HCT116 (cell line): ENCODE data around the gene CRISPLD2.

ENCODE experiments used
- EZH2 ChIP-seq: fragments of 200-600 bp; sonication (generic); IDR thresholded peaks from 2 replicates; pipeline ENCODE4 v1.6.1; 2017; ENCODE audit warnings: antibody characterized with exemption, mixed run types
- EZH2phosphoT487 ChIP-seq: fragments of 200-600 bp; IDR thresholded peaks from 2 replicates; pipeline ENCODE4 v1.6.1; 2018; ENCODE audit warnings: antibody characterized with exemption, borderline replicate concordance
- FOSL1 ChIP-seq: IDR thresholded peaks from 2 replicates; pipeline ENCODE4 v1.6.1; 2012; ENCODE audit warnings: low read depth
- POLR2A ChIP-seq: IDR thresholded peaks from 2 replicates; pipeline ENCODE4 v1.7.0; 2011; ENCODE audit warnings: borderline replicate concordance; ENCODE audit not compliant: insufficient read depth, insufficient read length; ENCODE audit errors: extremely low read depth
- RAD21 ChIP-seq: IDR thresholded peaks from 2 replicates; pipeline ENCODE4 v1.6.1; 2012; ENCODE audit warnings: low read depth, mild to moderate bottlenecking
- SIN3A ChIP-seq: IDR thresholded peaks from 2 replicates; pipeline ENCODE4 v1.6.1; 2012; ENCODE audit warnings: low read depth
- SRF ChIP-seq: IDR thresholded peaks from 2 replicates; pipeline ENCODE4 v1.6.1; 2012; ENCODE audit warnings: low read depth
- ZFX ChIP-seq: fragments of 450-650 bp; IDR thresholded peaks from 2 replicates; pipeline ENCODE4 v1.6.1; 2017
- TF ChIP-seq, protein P1 (sequence below), 3 experiments: fragments of 200-600 bp in 1 of 3; sonication (generic) in 1 of 3; IDR thresholded peaks in 2 of 3; conservative IDR thresholded peaks in 1 of 3; 2 replicates each; pipeline ENCODE4 v1.5.1; 2012 to 2017; ENCODE audit warnings: low read depth in 2 of 3, low read length in 2 of 3, antibody characterized with exemption in 1 of 3, borderline replicate concordance in 1 of 3, control low read depth in 1 of 3, mild to moderate bottlenecking in 1 of 3, mixed read lengths in 1 of 3, mixed run types in 1 of 3, moderate library complexity in 1 of 3; ENCODE audit not compliant: insufficient read depth in 1 of 3
- TF ChIP-seq, protein P2 (sequence below): IDR thresholded peaks from 2 replicates; pipeline ENCODE4 v1.6.1; 2012; ENCODE audit warnings: low read depth
- TF ChIP-seq, protein P3 (sequence below): IDR thresholded peaks from 2 replicates; pipeline ENCODE4 v1.6.1; 2011; ENCODE audit warnings: mild to moderate bottlenecking, low read length, moderate library complexity; ENCODE audit not compliant: insufficient replicate concordance; ENCODE audit errors: extremely low read depth
- TF ChIP-seq, protein P4 (sequence below): IDR thresholded peaks from 2 replicates; pipeline ENCODE4 v1.6.1; 2012

DNA sequence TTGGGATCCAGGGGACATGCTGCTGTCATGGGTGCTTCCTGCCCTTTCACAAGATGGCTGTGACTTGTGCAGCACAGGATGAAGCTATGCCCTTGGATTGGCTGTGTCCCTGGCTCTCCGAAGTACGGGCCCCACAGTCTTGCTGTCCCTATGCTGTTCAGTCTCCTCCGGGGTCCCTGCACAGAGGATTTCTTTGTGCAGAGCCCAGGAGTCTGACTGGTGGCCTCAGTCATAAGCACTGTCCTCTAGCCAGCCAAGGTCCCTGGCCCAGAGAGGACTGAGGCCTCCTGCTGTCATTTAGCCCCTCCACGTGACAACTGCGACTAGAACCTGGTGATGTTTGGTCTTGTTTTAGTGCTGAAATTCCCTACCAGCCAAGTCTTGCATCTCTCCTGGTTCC lies 42.4 kb upstream of the CRISPLD2 start:
- TF ChIP-seq POLR2A (no peak), ZFX (no peak), FOSL1 (no peak), SIN3A (no peak), RAD21 (no peak), EZH2 (no peak), SRF (no peak), EZH2phosphoT487 (no peak)
- TF ChIP-seq, protein P1, sequence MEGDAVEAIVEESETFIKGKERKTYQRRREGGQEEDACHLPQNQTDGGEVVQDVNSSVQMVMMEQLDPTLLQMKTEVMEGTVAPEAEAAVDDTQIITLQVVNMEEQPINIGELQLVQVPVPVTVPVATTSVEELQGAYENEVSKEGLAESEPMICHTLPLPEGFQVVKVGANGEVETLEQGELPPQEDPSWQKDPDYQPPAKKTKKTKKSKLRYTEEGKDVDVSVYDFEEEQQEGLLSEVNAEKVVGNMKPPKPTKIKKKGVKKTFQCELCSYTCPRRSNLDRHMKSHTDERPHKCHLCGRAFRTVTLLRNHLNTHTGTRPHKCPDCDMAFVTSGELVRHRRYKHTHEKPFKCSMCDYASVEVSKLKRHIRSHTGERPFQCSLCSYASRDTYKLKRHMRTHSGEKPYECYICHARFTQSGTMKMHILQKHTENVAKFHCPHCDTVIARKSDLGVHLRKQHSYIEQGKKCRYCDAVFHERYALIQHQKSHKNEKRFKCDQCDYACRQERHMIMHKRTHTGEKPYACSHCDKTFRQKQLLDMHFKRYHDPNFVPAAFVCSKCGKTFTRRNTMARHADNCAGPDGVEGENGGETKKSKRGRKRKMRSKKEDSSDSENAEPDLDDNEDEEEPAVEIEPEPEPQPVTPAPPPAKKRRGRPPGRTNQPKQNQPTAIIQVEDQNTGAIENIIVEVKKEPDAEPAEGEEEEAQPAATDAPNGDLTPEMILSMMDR (IDR thresholded peaks at IDR 0.05 in 2 of 3, conservative IDR thresholded peaks at IDR 0.05 in 1 of 3; ENCODE audit: borderline replicate concordance in 1 of 3, insufficient read depth in 1 of 3, low read depth in 2 of 3, low read length in 2 of 3): no peak
- TF ChIP-seq, protein P2, sequence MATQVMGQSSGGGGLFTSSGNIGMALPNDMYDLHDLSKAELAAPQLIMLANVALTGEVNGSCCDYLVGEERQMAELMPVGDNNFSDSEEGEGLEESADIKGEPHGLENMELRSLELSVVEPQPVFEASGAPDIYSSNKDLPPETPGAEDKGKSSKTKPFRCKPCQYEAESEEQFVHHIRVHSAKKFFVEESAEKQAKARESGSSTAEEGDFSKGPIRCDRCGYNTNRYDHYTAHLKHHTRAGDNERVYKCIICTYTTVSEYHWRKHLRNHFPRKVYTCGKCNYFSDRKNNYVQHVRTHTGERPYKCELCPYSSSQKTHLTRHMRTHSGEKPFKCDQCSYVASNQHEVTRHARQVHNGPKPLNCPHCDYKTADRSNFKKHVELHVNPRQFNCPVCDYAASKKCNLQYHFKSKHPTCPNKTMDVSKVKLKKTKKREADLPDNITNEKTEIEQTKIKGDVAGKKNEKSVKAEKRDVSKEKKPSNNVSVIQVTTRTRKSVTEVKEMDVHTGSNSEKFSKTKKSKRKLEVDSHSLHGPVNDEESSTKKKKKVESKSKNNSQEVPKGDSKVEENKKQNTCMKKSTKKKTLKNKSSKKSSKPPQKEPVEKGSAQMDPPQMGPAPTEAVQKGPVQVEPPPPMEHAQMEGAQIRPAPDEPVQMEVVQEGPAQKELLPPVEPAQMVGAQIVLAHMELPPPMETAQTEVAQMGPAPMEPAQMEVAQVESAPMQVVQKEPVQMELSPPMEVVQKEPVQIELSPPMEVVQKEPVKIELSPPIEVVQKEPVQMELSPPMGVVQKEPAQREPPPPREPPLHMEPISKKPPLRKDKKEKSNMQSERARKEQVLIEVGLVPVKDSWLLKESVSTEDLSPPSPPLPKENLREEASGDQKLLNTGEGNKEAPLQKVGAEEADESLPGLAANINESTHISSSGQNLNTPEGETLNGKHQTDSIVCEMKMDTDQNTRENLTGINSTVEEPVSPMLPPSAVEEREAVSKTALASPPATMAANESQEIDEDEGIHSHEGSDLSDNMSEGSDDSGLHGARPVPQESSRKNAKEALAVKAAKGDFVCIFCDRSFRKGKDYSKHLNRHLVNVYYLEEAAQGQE: no peak
- TF ChIP-seq, protein P3, sequence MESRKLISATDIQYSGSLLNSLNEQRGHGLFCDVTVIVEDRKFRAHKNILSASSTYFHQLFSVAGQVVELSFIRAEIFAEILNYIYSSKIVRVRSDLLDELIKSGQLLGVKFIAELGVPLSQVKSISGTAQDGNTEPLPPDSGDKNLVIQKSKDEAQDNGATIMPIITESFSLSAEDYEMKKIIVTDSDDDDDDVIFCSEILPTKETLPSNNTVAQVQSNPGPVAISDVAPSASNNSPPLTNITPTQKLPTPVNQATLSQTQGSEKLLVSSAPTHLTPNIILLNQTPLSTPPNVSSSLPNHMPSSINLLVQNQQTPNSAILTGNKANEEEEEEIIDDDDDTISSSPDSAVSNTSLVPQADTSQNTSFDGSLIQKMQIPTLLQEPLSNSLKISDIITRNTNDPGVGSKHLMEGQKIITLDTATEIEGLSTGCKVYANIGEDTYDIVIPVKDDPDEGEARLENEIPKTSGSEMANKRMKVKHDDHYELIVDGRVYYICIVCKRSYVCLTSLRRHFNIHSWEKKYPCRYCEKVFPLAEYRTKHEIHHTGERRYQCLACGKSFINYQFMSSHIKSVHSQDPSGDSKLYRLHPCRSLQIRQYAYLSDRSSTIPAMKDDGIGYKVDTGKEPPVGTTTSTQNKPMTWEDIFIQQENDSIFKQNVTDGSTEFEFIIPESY: no peak
- TF ChIP-seq, protein P4, sequence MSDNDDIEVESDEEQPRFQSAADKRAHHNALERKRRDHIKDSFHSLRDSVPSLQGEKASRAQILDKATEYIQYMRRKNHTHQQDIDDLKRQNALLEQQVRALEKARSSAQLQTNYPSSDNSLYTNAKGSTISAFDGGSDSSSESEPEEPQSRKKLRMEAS: no peak
